HG03457 (cell line): ENCODE measurements around the gene TRNAU1AP.
"Not testable (repeated sequence)": the region's sequence is repeated elsewhere in the genome, so short reads cannot be mapped to it uniquely, and the experiment has no call there.

Source experiments
- ATAC-seq: cut with Tn5 transposase; IDR thresholded peaks from one replicate; pipeline ENCODE4 v1.9.1; 2021; ENCODE audit warnings: moderate number of reproducible peaks; ENCODE audit not compliant: unreplicated experiment

The TRNAU1AP gene

GRCh38 chr1:28577052-28577678 lies 24.3 kb downstream of the TRNAU1AP start:
- no peak for ATAC-seq

GRCh38 chr1:28577738-28578536 lies 25.1 kb downstream of the TRNAU1AP start:
- no peak for ATAC-seq

DNA sequence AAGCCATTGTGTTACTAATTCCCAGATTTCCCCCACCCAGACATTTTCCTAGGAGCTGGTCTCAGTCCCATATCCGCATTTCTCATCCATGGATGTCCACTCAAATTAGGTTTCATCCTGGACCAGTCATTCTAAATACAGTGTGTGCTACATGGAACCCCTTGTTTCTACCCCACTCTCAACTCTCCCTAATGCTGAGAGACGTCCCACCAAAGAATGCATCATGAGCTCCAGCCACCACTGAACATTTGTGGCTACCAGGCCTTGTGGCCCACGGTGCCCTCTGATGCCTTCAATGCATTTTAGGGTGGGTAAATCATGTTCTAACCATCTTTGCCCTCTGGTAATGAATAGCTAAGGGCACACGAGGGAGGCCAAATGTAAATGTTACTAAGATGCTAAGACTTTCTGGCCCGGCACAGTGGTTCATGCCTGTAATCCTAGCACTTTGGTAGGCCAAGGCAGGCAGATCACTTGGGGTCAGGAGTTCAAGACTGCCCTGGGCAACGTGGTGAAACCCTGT lies 25.9 kb downstream of the TRNAU1AP start:
- no peak for ATAC-seq

- ATAC-seq, result no peak
Observed at GRCh38 chr1:28579401-28579800, 26.5 kb downstream of the TRNAU1AP start.

DNA sequence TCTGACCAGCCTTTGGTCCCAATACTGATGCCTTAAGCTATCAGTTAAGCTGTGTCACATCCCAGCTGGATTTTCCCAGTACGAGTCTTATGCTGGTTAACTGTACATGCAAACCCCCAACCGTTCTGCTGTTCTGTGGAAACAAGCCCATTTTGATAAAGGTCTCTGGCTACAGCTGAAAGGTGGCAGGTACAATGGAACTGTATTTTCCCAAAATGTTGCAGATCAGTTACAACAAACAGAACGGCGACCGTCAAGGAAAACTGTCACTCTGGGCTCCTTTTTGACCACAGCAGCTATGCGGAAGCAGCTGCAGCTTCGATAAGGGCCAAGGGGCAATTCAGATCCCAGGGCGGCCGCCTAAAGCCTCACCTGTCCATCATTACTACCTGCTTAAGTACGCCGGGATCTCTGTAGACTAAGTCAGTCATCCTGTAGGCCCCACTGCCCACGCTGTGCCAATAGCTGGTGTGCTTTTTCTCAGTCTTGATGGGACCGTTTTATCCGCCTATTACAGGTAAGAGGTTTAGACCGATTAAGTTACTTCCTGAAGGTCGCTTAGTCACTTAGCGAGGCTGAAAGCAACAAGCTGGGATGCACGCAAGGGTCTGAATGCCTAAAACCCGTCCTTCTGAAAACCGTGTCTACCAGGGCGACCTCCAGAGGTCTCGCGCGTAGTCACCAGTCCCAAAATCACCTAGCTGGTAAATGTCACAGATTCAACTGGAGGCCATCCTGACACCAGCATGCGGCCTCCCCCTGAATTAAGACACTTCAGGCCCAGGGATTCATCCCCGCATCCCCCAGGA lies 28.0 kb downstream of the TRNAU1AP start:
- peak; percentile 13 for ATAC-seq

DNA sequence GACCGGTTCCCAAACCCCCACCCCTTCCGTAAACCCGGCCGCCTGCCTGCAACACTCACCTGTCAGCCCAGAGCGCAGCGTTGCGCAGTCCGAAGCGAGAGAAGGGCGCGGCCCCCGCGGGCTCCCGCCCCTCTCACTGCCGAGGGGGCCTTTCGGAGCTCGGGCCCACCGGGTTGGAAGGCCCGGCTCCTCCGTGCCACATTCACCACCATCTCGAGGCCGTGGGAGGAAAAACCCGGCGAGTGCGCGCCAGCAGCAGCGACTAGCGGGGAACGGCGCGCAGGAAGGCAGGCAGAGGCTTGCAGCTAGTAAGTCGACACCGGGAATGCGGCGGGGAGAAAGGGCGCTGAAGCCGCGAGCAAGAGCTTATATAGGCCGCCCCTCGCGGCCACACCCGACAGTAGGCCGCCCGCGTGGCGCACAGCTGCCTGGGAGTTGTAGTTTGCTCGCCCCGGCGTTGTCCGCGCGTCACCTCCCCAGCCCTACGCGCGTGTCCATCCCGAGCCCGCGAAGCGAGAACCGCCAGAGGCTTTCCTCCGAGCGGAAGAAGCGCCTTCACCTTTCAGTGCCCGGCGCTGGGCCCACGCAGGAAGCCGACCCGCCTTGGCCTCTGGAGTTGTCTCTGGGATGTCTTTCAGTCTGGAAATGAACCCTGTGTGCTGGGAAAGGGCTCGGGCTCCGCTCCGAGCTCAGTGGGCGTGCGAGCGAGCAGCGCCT lies 28.8 kb downstream of the TRNAU1AP start:
- peak; percentile 70 for ATAC-seq

GRCh38 chr1:28582248-28582615 lies 29.3 kb downstream of the TRNAU1AP start:
- ATAC-seq, result no peak

DNA sequence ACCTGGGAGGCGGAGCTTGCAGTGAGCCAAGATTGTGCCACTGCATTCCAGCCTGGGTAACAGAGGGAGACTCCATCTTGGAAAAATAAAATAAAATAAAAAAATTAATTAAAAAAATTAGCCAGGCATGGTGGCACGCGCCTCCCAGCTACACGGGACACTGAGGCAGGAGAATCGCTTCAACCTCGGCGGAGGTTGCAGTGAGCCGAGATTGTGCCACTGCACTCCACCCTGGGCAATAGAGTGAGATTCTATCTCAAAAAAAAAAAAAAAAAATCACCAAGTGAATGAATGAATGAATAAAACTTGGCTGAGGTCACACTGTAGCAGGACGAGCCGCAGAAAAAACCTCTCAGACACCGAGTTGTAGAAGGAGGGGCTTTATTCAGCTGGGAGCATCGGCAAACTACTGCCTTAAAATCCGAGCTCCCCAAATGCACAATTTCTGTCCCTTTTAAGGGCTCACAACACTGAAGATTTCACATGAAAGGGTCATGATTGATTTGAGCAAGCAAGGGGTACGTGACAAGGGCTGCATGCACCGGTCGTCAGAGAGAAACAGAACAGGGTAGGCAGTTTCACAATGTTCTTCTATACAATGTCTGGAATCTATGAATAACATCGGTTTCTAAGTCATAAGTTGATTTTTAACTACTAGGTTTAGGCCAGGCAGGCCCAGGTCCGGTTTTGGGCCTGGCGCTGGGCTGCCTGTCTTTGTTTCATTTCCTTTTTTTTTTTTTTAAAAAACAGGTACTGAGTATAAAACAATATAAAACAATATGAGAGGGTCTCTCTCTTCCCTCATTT lies 33.9 kb downstream of the TRNAU1AP start:
- ATAC-seq, result not testable (repeated sequence)

DNA sequence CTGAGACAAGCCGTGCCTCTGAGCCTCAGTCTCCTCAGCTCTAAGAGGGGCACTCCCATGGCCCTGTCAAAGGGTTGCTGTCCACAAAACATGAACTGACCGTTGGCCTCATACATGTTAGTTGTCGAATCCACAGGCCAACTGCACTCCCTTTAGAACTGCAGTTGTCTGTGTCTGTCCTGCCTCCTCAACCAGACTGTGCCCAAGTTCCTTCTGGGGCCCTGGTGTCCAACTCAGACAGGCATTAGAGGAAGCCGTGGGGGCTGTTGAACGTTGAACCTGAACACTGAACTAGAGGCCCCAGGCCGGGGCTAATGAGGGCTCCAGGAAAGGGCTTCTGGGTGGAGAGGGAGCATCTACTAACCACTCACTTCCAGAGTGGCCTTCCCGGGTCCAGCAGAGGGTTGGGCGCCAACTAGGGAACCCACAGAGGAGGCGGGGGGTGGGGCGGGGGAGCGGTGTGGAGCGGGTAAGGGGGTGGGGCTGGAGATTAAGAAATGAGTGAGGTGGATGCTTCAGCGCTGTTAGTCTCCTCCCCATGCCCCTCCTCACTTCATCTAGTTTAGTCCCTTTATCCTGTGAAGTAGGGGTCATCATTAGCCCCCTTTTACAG lies 38.9 kb downstream of the TRNAU1AP start, which contains the start of gene RAB42:
Gene RAB42 (plus strand): TSS at position 558 of the 613 bp plus-strand sequence. CDS start 247 bp downstream, outside the sequence.
- no peak for ATAC-seq

DNA sequence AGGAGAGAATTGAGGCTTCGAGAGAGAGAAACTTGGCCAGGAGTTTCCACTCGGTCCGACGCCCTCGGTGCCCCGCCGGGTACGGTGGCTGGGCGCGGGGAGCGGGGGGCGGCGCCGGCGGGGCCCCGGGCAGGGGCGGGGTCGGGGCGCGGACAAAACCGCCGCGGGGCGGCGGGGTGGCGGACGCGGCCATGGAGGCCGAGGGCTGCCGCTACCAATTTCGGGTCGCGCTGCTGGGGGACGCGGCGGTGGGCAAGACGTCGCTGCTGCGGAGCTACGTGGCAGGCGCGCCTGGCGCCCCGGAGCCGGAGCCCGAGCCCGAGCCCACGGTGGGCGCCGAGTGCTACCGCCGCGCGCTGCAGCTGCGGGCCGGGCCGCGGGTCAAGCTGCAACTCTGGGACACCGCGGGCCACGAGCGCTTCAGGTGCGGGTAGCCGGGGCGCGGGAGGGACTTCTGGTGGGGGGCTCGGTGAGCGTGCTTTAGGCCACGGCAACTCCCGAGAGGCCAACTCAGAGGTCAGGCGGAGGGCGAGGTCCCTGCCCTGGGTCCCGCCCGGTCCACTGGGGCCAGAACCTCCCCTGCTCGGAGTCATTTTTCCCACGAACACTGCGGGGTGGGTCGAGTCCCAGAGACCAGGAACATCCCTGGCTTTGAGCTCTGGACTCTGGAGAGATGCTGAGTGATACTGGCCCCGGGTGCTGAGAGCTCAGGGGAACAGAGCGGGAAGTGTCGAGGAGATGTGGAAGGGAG lies 39.6 kb downstream of the TRNAU1AP start:
- no peak for ATAC-seq

DNA sequence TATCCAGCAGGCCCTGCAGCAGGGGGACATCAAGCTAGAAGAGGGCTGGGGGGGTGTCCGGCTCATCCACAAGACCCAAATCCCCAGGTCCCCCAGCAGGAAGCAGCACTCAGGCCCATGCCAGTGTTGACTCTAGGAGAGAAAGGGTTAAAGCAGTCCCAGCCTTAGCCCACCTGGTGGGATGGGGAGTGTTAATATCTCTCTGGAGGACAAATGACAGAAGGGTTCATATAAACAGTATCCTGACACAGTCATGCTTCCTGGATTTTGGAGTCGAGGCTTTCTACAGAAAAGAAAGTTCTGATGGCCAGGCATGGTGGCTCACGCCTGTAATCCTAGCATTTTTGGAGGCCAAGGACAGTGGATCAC lies 41.1 kb downstream of the TRNAU1AP start:
- ATAC-seq, result not testable (repeated sequence)

- not testable (repeated sequence) for ATAC-seq
Observed at GRCh38 chr1:28594686-28595411, 42.0 kb downstream of the TRNAU1AP start.

DNA sequence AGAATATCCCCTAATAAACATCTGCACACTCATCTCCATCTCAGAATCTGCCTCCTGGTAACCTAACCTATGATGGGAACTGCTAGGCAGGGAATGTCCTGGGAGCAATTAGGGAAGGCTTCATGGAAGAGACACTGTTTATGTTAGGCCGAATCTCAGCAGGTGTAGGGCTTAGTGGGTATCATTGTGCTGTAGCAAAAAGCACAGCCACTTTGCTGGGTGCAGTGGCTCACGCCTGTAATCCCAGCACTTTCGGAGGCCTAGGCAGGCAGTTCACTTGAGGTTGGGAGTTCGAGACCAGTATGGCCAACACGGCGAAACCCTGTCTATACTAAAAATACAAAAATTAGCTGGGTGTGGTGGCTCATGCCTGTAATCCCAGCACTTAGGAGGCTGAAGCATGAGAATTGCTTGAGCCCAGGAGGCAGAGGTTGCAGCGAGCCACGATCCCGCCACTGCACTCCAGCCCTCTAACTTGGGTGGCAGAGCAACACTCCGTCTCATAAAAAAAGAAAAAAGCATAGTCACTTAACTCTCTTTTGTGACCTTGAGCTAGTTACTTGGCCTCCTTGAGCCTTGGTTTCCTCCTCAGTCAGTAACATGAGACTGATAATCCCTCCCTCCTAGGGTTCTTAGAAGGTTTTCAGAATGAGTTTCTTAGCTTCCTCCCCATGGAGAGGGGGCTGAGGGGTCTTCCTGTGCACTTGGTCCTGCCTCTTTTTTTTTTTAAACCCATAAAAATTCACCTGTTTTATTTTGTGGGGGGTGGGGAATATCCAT lies 42.7 kb downstream of the TRNAU1AP start:
- ATAC-seq, result no peak

- ATAC-seq, result not testable (repeated sequence)
Observed at GRCh38 chr1:28596276-28596675, 43.4 kb downstream of the TRNAU1AP start.

GRCh38 chr1:28601696-28602095 lies 48.8 kb downstream of the TRNAU1AP start:
- ATAC-seq, result no peak

DNA sequence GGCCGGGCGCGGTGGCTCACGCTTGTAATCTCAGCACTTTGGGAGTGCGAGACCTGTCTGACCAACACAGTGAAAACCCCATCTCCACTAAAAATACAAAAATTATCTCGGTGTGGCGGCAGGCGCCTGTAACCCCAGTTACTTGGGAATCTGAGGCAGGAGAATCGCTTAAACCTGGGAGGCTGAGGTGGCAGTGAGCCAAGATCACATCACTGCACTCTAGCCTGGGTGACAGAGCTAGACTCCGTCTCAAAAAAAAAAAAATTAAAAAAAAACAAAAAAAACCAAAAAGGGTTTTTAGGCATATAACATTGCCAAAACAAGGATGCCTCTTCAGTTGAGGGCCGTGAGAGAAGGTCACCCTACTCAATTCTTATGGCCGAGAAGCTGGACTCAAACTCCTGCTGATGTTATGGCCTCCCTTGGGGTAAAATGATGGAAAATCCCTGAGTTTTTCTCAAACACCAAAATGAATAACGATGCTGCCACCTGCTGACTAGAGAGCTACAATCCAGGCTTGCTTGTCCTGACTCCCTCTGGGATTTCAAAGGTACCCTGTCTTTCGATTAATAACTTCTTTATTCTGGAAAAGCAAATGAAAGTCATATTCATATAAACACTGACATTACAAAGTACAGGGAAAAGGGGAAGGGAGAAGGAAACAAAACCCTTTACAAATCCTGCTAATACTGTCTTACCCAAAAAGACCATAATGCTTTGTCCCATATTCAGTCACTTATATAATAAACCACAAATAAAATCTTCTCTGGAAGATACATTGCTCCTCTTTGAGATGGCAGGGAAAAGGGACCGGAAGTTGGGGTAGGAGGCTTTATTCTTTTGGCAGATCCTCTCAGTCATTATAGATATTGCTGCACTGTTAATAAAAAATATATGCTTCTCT lies 49.9 kb downstream of the TRNAU1AP start:
- ATAC-seq, result no peak
